Effector CD8-positive, alpha-beta T cell (primary cell): Measurements from ENCODE around the gene AP1S1.
"Not testable (repeated sequence)": the region's sequence is repeated elsewhere in the genome, so short reads cannot be mapped to it uniquely, and the experiment has no call there.

Source experiments
- DNase-seq: peaks from one replicate; lab custom pipeline; 2025; lab: John Stamatoyannopoulos, UW
- total RNA-seq, 4 experiments: gene quantifications; one replicate each; lab custom pipeline; 2026; lab: John Stamatoyannopoulos, UW

Gene AP1S1
- total RNA-seq: 9.1 to 14.9 (median 11.9) reads per million in 4 experiments

- peak; percentile 87 for DNase-seq
These were observed at the start of gene AP1S1 for GRCh38 chr7:101153969-101154692. TSS of gene AP1S1 (plus strand) at chr7:101154476. CDS start at chr7:101154515, 39 bp downstream.

- DNase-seq: no peak
These were observed 49.5 kb upstream of the AP1S1 start for GRCh38 chr7:101104799-101105198.

GRCh38 chr7:101105248-101105647 is 49.0 kb upstream of the AP1S1 start:
- DNase-seq: not testable (repeated sequence)

- DNase-seq: no peak
These were observed 47.9 kb upstream of the AP1S1 start for GRCh38 chr7:101106386-101106785.

- DNase-seq: no peak
These were observed 45.9 kb upstream of the AP1S1 start for GRCh38 chr7:101108330-101108857.

- no peak for DNase-seq
These were observed 45.3 kb upstream of the AP1S1 start for GRCh38 chr7:101108961-101109360.

GRCh38 chr7:101109368-101109767 is 44.9 kb upstream of the AP1S1 start:
- DNase-seq: no peak

GRCh38 chr7:101111261-101111660 is 43.0 kb upstream of the AP1S1 start:
- no peak for DNase-seq

GRCh38 chr7:101112233-101112632 is 42.0 kb upstream of the AP1S1 start:
- DNase-seq: no peak

GRCh38 chr7:101113140-101113539 is 41.1 kb upstream of the AP1S1 start:
- not testable (repeated sequence) for DNase-seq

GRCh38 chr7:101113836-101114235 is 40.4 kb upstream of the AP1S1 start:
- DNase-seq: no peak

GRCh38 chr7:101114492-101114891 is 39.8 kb upstream of the AP1S1 start:
- no peak for DNase-seq

GRCh38 chr7:101115215-101115614 is 39.1 kb upstream of the AP1S1 start:
- DNase-seq: no peak

- DNase-seq: no peak
These were observed 37.4 kb upstream of the AP1S1 start for GRCh38 chr7:101116898-101117297.

- DNase-seq: no peak
These were observed 35.4 kb upstream of the AP1S1 start for GRCh38 chr7:101118856-101119255.

- no peak for DNase-seq
These were observed 34.4 kb upstream of the AP1S1 start for GRCh38 chr7:101119876-101120275.

GRCh38 chr7:101120315-101120714 is 34.0 kb upstream of the AP1S1 start:
- no peak for DNase-seq

- DNase-seq: not testable (repeated sequence)
These were observed 32.7 kb upstream of the AP1S1 start for GRCh38 chr7:101121631-101121990.

GRCh38 chr7:101121991-101122932 is 32.0 kb upstream of the AP1S1 start:
- DNase-seq: no peak

GRCh38 chr7:101122933-101123702 is 31.2 kb upstream of the AP1S1 start:
- DNase-seq: no peak

- no peak for DNase-seq
These were observed 30.6 kb upstream of the AP1S1 start for GRCh38 chr7:101123703-101124068.
